ENCODE measurements around the gene PPEF1. TPM values are rescaled to one million over a fixed set of nuclear protein-coding genes. Genes with fewer than 3 reads are reported as not detected.

Gene PPEF1
- total and polyA plus RNA-seq, 5 experiments from 2014 or later: 0.26 to 0.75 (median 0.55) TPM; not detected in 2

DNA sequence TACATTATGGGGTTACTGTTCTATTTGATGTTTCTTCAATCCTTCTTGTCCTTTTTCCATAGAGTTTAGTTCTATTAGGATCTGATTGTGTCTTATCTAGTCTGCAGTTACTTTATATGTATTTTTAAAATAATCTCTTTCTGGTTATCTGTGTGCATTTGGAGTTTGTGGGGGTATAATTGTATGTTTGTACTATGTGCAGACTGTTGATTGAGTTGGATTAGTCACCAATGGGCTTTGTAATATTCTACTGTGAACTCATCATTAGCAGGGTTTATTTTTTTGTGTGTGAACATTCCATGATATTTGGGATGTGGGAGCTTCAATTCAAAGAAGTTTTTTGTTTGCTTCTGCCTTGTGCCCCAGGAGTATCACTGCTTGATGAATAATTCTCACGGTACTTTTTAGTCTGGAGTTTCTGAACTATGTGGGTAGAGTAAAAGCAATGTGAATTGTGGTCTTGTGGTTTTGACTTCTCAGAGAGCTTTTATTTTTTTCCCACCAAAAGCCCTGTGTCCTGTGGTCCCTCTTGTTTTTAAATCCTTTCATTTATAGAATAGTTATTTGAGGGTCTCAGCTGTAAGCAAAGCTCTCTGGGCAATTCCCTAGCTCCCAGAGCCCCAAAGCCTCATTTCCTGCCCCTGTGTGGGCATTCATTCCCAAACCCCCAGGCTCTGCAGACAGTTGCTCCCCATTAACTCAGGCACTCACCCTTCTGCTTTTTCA lies 148.6 kb downstream of the PPEF1 start:
- Mint-ChIP-seq H3K36me3 (peaks cover 0 to 8% (median 0%) of the 10 kb centered on the region in 3 donors), H3K27me3 (no peaks in the 10 kb centered on the region), H3K27ac (peak overlapping the region in 6 of 10 donors; percentile 9 to 63 (median 40)), H3K4me1 (peaks cover 11 to 41% (median 32%) of the 10 kb centered on the region in 4 donors), H3K4me3 (peak overlapping the region in 8 of 10 donors; percentile 2 to 31 (median 16)), H3K9me3 (peaks cover 0 to 8% (median 0%) of the 10 kb centered on the region in 9 donors)
- DNase-seq: peak in 3 of 10 donors; percentile 1 to 20 (median 8)
- POLR2A ChIA-PET: no interaction called here
- peak; percentile 35 to 51 for ATAC-seq

DNA sequence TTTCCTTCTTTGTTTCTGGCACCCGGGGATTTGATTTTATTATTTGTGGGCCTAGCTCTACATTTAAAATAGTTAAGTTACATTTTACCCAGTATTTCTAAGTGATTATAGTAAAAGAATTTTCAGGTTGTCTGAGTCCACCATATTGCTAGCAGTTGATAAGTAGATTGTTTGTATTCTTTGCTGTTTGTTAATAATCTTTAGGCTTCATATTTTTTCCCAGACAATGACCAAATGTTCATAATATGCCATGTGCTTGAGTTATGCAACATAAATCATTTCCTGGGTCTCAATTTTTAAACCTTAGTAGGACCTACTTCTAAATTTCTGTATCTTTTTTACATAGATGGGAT lies 149.2 kb downstream of the PPEF1 start:
- DNase-seq (no peak), ATAC-seq (no peak)
- peaks cover 11 to 41% (median 32%) of the 10 kb centered on the region in 4 donors for H3K4me1 Mint-ChIP-seq
- H3K9me3 Mint-ChIP-seq: peaks cover 0 to 8% (median 0%) of the 10 kb centered on the region in 9 donors
- no peaks in the 10 kb centered on the region for H3K27me3 Mint-ChIP-seq
- H3K27ac Mint-ChIP-seq: peak overlapping the region in 2 of 10 donors; percentile 9 to 32
- POLR2A ChIA-PET: no interaction called here
- peaks cover 0 to 8% (median 0%) of the 10 kb centered on the region in 3 donors for H3K36me3 Mint-ChIP-seq
- H3K4me3 Mint-ChIP-seq: peak overlapping the region in 6 of 10 donors; percentile 1 to 31 (median 12)

DNA sequence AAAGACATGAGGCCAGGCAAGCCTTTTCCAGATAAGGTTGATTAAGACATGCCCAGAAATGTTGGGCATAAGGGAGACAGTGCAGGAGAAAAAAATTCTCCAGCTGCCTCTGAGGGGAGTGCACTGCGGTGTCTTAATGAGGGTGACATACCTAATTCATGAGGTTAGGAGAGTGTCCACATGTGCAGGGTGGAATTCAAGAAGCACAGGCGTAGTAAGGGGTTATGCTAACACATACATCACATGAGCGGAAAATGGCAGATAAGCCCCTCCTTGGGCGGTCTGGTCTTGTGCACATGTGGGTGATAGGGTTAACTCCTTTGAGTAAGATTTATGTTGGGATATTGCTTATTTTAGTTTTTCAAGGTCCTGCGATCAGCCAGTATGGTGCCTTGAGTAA lies 154.1 kb downstream of the PPEF1 start:
- H3K4me1 Mint-ChIP-seq: peaks cover 0 to 8% (median 3%) of the 10 kb centered on the region in 4 donors
- POLR2A ChIA-PET: no interaction called here
- no peaks in the 10 kb centered on the region for H3K27me3 Mint-ChIP-seq
- H3K4me3 Mint-ChIP-seq: no peak overlapping the region
- ATAC-seq: no peak
- H3K27ac Mint-ChIP-seq: no peak overlapping the region
- peaks cover 0 to 9% (median 0%) of the 10 kb centered on the region in 9 donors for H3K9me3 Mint-ChIP-seq
- DNase-seq: no peak
- H3K36me3 Mint-ChIP-seq: peaks cover 0 to 8% (median 0%) of the 10 kb centered on the region in 3 donors

DNA sequence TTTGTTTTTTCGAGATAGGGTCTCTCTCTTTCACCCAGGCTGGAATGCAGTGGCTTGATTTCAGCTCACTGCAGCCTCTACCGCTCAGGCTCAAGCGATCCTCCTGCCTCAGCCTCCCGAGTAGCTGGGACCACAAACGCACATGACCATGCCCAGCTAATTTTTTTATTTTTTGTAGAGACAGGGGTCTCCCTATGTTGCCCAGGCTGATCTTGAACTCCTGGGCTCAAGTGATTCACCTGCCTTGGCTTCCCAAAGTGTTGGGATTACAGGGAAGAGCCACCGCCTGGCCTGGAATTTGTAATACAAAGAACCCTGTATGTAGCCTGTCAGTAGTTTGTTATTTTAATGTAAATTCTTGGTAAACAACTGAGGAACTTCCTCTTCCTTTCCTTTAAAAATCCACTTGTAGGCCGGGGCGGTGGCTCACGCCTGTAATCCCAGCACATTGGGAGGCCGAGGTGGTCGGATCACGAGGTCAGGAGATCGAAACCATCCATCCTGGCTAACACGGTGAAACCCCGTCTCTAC lies 157.0 kb downstream of the PPEF1 start:
- H3K36me3 Mint-ChIP-seq: no peaks in the 10 kb centered on the region
- no peak overlapping the region for H3K27ac Mint-ChIP-seq
- H3K4me1 Mint-ChIP-seq: no peaks in the 10 kb centered on the region
- H3K27me3 Mint-ChIP-seq: no peaks in the 10 kb centered on the region
- H3K4me3 Mint-ChIP-seq: no peak overlapping the region
- no peak for ATAC-seq
- no peak for DNase-seq
- POLR2A ChIA-PET: no interaction called here
- H3K9me3 Mint-ChIP-seq: peaks cover 0 to 4% (median 0%) of the 10 kb centered on the region in 9 donors

DNA sequence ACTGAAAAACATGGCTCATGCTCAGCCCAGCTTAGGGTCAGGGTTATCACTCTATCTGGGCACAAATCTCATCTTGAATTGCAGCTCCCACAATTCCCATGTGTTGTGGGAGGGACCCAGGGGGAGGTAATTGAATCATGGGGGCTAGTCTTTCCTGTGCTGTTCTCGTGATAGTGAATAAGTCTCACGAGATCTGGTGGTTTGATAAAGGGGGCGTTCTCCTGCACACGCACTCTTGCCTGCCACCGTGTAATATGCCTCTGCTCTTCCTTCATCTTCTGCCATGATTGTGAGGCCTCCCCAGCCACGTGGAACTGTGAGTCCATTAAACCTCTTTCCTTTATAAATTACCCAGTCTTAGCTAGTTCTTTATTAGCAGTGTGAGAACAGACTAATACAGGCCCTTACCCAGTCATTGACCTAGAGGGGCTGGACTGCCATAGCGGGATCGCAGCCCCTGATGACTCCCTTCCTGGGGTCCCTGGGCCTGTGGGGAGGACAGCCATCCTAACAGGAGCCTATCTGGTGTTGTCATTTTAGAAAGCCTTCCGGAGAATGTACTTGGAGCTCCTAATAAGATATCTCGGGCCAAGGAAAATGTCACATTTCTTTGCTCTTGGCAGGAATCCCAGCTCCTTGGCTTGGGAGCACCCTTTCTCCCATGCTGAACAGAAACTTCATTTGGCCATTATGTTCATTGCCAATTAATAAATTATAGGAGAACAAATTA lies 163.9 kb downstream of the PPEF1 start:
- no peaks in the 10 kb centered on the region for H3K4me1 Mint-ChIP-seq
- no peaks in the 10 kb centered on the region for H3K36me3 Mint-ChIP-seq
- ATAC-seq (no peak), DNase-seq (no peak)
- POLR2A ChIA-PET: no interaction called here
- no peak overlapping the region for H3K4me3 Mint-ChIP-seq
- H3K9me3 Mint-ChIP-seq: peaks cover 0 to 3% (median 0%) of the 10 kb centered on the region in 9 donors
- H3K27me3 Mint-ChIP-seq: peaks cover 0 to 6% (median 0%) of the 10 kb centered on the region in 5 donors
- H3K27ac Mint-ChIP-seq: peak overlapping the region in 1 of 10 donors; percentile 27

DNA sequence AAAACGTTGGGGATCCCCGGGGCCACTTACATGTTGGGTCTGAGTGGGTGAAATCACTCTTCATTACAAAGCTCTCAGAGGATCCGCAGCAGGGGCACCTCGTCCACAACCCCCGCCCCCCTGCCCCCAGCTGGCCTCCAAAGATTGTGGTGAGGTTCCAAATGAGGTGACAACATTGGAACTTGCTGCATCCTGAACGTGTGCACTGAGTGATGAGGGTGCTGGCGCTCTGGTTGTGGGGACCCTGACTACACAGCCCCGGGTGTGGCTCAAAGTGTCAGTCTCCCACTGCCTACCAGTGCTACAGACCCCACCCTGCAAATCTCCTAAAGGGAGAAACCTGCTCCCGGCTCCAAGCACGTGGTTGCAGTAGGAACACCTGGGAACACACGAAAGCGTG lies 164.5 kb downstream of the PPEF1 start:
- Mint-ChIP-seq H3K4me3 (no peak overlapping the region), H3K36me3 (no peaks in the 10 kb centered on the region), H3K4me1 (no peaks in the 10 kb centered on the region), H3K27me3 (peaks cover 0 to 6% (median 0%) of the 10 kb centered on the region in 5 donors), H3K27ac (no peak overlapping the region), H3K9me3 (peaks cover 0 to 3% (median 0%) of the 10 kb centered on the region in 9 donors)
- ATAC-seq: no peak
- POLR2A ChIA-PET: no interaction called here
- DNase-seq: no peak

DNA sequence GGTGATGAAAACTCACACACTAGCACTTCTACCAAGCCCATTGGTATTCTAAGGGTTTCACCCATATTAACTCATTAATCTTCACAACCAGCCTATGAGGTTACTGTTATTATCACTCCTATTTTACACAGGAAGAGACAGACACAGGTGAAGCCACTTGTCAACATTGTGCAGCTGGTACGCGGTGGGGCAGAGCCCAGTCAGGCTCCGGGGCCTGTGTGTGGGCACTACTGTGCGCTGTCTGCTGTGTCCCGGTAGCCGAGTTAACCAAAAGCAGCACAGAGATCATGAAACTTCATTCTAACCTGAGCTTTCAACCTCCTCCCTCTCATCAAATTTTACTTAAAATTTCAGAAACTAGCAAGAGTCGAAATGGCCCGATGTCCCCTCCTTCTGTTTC lies 165.2 kb downstream of the PPEF1 start:
- POLR2A ChIA-PET: no interaction called here
- H3K4me3 Mint-ChIP-seq: peak overlapping the region in 1 of 10 donors; percentile 20
- no peak for ATAC-seq
- peaks cover 0 to 6% (median 0%) of the 10 kb centered on the region in 5 donors for H3K27me3 Mint-ChIP-seq
- no peaks in the 10 kb centered on the region for H3K4me1 Mint-ChIP-seq
- no peak for DNase-seq
- H3K9me3 Mint-ChIP-seq: peaks cover 0 to 3% (median 0%) of the 10 kb centered on the region in 9 donors
- no peak overlapping the region for H3K27ac Mint-ChIP-seq
- H3K36me3 Mint-ChIP-seq: no peaks in the 10 kb centered on the region

DNA sequence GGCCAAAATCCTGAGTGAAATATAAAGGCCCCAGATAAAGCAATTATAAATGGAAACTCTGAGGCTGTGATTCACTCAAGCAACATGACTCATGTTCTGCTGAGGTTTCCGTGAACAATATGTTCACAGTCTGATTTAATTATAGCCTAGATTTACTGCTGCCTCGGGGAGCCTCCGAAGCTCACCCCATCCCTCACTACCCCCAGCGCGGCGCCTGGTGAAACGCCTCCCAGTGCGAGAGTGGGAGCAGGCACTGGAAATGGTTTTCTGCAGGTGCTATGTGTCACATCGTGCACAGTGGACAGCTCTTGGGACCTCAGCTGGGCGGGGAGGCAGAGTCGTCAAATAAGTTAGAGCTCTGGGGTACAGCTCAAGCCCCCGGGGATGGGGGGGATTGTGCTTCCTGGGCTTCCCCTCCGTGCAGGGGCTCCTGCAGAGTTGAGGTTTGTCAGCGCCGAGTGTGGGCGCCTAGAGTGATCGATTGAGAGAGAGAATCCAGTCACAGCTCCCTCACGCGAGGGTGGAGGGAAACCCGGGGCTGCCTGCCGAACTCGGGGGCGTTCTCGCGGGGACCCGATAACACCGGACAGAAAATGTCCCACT lies 165.8 kb downstream of the PPEF1 start:
- DNase-seq (no peak), ATAC-seq (no peak)
- Mint-ChIP-seq H3K9me3 (peaks cover 0 to 3% (median 0%) of the 10 kb centered on the region in 9 donors), H3K27ac (no peak overlapping the region), H3K4me1 (no peaks in the 10 kb centered on the region), H3K27me3 (peaks cover 0 to 6% (median 0%) of the 10 kb centered on the region in 5 donors), H3K36me3 (no peaks in the 10 kb centered on the region), H3K4me3 (no peak overlapping the region)
- POLR2A ChIA-PET: no interaction called here

DNA sequence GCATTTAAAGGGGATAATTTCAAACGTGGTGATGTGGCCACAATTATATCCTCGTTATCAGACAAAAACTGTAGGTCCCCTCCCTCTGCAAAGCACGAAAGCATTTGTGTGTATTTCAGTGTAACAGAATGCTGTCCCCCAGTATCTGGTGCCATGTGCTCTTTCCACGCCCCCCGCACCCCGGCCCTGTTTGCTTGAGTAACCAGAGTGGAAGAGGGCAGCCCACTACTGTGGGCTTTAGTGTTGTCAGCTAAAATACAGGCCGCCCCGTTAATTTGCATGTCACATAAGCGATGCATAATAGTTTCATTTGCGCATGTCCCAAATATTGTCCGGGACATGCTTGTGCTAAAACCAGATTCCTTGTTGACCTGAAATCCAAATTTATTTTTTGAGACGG lies 166.4 kb downstream of the PPEF1 start:
- POLR2A ChIA-PET: no interaction called here
- no peak overlapping the region for H3K4me3 Mint-ChIP-seq
- no peak for ATAC-seq

DNA sequence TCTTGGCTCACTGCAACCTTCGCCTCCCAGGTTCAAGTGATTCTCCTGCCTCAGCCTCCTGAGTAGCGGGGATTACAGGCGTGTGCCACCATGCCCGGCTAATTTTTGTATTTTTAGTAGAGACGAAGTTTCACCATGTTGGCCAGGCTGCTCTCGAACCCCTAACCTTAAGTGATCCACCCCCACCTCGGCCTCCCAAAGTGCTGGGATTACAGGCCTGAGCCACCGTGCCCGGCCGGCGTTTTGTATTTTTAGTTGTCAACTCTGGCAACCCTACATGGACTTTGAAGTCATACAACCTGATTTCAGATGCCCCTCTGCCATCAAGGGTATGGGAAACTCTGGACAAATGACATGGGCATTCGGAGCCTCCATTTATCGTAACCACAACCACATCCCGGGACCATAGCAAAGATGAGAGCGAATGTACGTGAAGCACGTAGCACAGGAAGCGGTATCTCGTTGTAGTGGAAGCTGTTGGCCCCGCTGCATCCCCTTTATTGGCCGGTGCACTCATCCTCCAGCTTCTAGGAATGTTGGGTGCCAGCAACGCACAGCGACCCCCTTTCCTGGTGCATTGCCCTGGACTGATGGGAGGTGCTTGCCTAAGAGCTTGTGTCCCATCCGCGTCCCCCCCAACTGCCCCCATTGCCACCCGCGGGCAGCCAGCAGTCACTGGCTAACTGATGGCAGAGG lies 167.3 kb downstream of the PPEF1 start:
- H3K27ac Mint-ChIP-seq: peak overlapping the region in 1 of 10 donors; percentile 30
- H3K36me3 Mint-ChIP-seq: no peaks in the 10 kb centered on the region

More for the DNA sequence above, 166.4 kb downstream of the PPEF1 start:
- H3K27me3 Mint-ChIP-seq: peaks cover 0 to 6% (median 0%) of the 10 kb centered on the region in 5 donors
- DNase-seq: no peak
- no peak overlapping the region for H3K27ac Mint-ChIP-seq
- no peaks in the 10 kb centered on the region for H3K36me3 Mint-ChIP-seq
- H3K9me3 Mint-ChIP-seq: peaks cover 0 to 3% (median 0%) of the 10 kb centered on the region in 9 donors
- H3K4me1 Mint-ChIP-seq: no peaks in the 10 kb centered on the region

DNA sequence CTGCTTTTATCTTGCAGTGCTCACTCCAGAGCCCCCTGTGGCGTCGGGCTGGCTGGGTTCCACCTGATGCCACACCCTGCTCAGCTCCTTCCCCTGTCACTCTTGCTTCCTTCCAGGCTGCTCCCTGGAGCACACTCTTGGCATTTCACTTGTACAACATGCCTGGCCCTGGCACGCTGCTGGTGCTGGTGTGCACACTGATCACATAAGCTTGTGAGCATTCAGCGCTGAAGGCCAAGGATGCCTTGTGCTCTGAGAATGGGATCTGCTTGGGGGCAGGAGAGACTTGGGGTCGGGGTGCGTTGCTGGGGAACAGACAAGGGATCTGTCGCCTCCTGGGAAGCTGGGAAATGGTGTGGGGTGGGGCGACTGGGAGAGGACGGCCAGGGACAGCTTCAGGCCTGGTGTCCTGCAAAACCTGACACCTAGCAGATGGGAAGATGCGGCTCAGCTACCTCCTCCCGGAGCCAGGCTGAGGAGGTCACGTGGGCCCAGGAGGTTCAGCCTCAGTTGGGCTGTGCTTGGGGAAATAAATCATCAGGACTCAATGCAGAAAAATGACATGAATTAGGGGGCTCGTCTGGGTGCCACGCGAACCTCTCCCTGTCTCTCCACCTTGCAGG lies 167.9 kb downstream of the PPEF1 start:
- Mint-ChIP-seq H3K9me3 (peaks cover 0 to 3% (median 0%) of the 10 kb centered on the region in 9 donors), H3K27me3 (peaks cover 0 to 6% (median 0%) of the 10 kb centered on the region in 5 donors), H3K4me1 (no peaks in the 10 kb centered on the region), H3K4me3 (no peak overlapping the region), H3K36me3 (no peaks in the 10 kb centered on the region), H3K27ac (no peak overlapping the region)
- ATAC-seq (no peak), DNase-seq (no peak)
- POLR2A ChIA-PET: no interaction called here

More for the DNA sequence above, 167.3 kb downstream of the PPEF1 start:
- POLR2A ChIA-PET: no interaction called here
- ATAC-seq: no peak
- Mint-ChIP-seq H3K4me3 (no peak overlapping the region), H3K4me1 (no peaks in the 10 kb centered on the region), H3K9me3 (peaks cover 0 to 3% (median 0%) of the 10 kb centered on the region in 9 donors), H3K27me3 (peaks cover 0 to 6% (median 0%) of the 10 kb centered on the region in 5 donors)
- no peak for DNase-seq

DNA sequence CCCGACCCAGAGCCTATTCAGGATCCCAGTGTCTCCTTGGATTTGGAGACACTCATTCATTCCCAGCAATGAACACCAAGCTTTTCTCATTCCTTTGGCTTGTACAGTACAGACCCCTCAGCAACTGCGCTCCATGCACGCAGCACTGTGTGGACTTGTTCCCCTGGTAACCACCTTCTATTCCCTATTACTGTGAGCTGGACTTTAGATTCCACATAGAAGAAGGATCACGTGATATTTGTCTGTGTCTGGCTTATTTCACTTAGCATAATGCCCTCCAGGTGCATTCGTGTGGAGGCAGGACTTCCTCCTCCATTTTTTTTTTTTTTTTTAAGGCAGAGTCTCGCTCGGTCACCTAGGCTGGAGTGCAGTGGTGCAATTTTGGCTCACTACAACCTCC lies 170.0 kb downstream of the PPEF1 start:
- H3K36me3 Mint-ChIP-seq: no peaks in the 10 kb centered on the region
- peaks cover 0 to 6% (median 0%) of the 10 kb centered on the region in 5 donors for H3K27me3 Mint-ChIP-seq
- no peaks in the 10 kb centered on the region for H3K4me1 Mint-ChIP-seq
- H3K9me3 Mint-ChIP-seq: peaks cover 0 to 1% (median 0%) of the 10 kb centered on the region in 9 donors
- DNase-seq: no peak
- H3K4me3 Mint-ChIP-seq: no peak overlapping the region
- POLR2A ChIA-PET: interaction anchor here (1.2 kb wide), 1 partner anchor 9 kb away, joined by 3 read pairs; no protein-coding TSS in a partner anchor
- ATAC-seq: no peak
- H3K27ac Mint-ChIP-seq: no peak overlapping the region
